KMS-11 (cell line): ENCODE results near the gene INHA.

Experiments used
- H2AFZ ChIP-seq: fragments of 200-600 bp; sonication (generic); 2 replicates; pipeline ENCODE4 v1.6.1; 2016; ENCODE audit warnings: antibody characterized with exemption, mixed run types, low read depth
- H3K27ac ChIP-seq: fragments of 200-600 bp; sonication (generic); 2 replicates; pipeline ENCODE4 v1.6.1; 2016; ENCODE audit warnings: mild to moderate bottlenecking, mixed run types
- H3K27me3 ChIP-seq: fragments of 200-600 bp; sonication (generic); 2 replicates; pipeline ENCODE4 v1.6.1; 2017; ENCODE audit warnings: mild to moderate bottlenecking, low read depth, mixed run types, moderate library complexity; ENCODE audit not compliant: insufficient read depth
- H3K36me3 ChIP-seq: fragments of 200-600 bp; sonication (generic); 2 replicates; pipeline ENCODE4 v1.6.1; 2017; ENCODE audit warnings: mild to moderate bottlenecking, mixed run types; ENCODE audit not compliant: insufficient read depth
- H3K4me1 ChIP-seq: fragments of 200-600 bp; sonication (generic); 2 replicates; pipeline ENCODE4 v1.6.1; 2016; ENCODE audit warnings: mild to moderate bottlenecking, low read depth, mixed run types; ENCODE audit not compliant: poor library complexity, severe bottlenecking
- H3K4me2 ChIP-seq: fragments of 200-600 bp; sonication (generic); 2 replicates; pipeline ENCODE4 v1.7.0; 2016; ENCODE audit warnings: mild to moderate bottlenecking, mixed run types
- H3K4me3 ChIP-seq: fragments of 200-600 bp; sonication (generic); IDR thresholded peaks from 2 replicates; pipeline ENCODE4 v1.6.1; 2017; ENCODE audit warnings: low read depth, low read length, mixed read lengths; ENCODE audit not compliant: insufficient read depth
- H3K79me2 ChIP-seq: fragments of 200-600 bp; sonication (generic); 2 replicates; pipeline ENCODE4 v1.6.1; 2016; ENCODE audit warnings: low read depth, mixed run types; ENCODE audit not compliant: insufficient read depth
- H3K9ac ChIP-seq: fragments of 200-600 bp; sonication (generic); 2 replicates; pipeline ENCODE4 v1.6.1; 2016; ENCODE audit warnings: mild to moderate bottlenecking, mixed run types
- H4K20me1 ChIP-seq: fragments of 200-600 bp; sonication (generic); 2 replicates; pipeline ENCODE4 v1.6.1; 2016; ENCODE audit warnings: mild to moderate bottlenecking, mixed run types; ENCODE audit not compliant: insufficient read depth
- CTCF ChIP-seq: fragments of 200-600 bp; sonication (generic); conservative IDR thresholded peaks from 2 replicates; pipeline ENCODE4 v1.6.1; 2017; ENCODE audit warnings: low read depth, mild to moderate bottlenecking, antibody characterized with exemption, low read length, moderate library complexity, mixed read lengths

INHA gene

GRCh38 chr2:219598308-219599078 is 26.4 kb downstream of the INHA start:
- H3K4me3 ChIP-seq = peak overlapping the region; percentile 81
- H3K9ac ChIP-seq = peak overlapping the region; percentile 21; the same call in 1 of the 2 replicates
- H3K4me2 ChIP-seq = peak overlapping the region; percentile 87
- no peaks in the 10 kb centered on the region for H3K36me3 ChIP-seq
- H3K4me1 ChIP-seq = peaks cover 11% of the 10 kb centered on the region
- H3K27me3 ChIP-seq = no peaks in the 10 kb centered on the region
- no peaks in the 10 kb centered on the region for H3K79me2 ChIP-seq
- H2AFZ ChIP-seq = peak overlapping the region; percentile 92
- no peak overlapping the region for H3K27ac ChIP-seq
- no peak for TF ChIP-seq CTCF
- no peaks in the 10 kb centered on the region for H4K20me1 ChIP-seq

- Histone ChIP-seq H3K27ac (no peak overlapping the region), H4K20me1 (no peaks in the 10 kb centered on the region), H2AFZ (no peak overlapping the region), H3K36me3 (no peaks in the 10 kb centered on the region), H3K9ac (no peak overlapping the region), H3K79me2 (no peaks in the 10 kb centered on the region), H3K4me1 (peaks cover 2% of the 10 kb centered on the region), H3K4me2 (no peak overlapping the region), H3K4me3 (no peak overlapping the region), H3K27me3 (no peaks in the 10 kb centered on the region)
- no peak for TF ChIP-seq CTCF
These were observed 31.7 kb downstream of the INHA start for GRCh38 chr2:219603771-219604170.

GRCh38 chr2:219605607-219605954 is 33.5 kb downstream of the INHA start:
- H3K4me1 ChIP-seq = no peaks in the 10 kb centered on the region
- TF ChIP-seq CTCF = no peak
- H3K4me2 ChIP-seq = no peak overlapping the region
- H3K27me3 ChIP-seq = no peaks in the 10 kb centered on the region
- no peaks in the 10 kb centered on the region for H3K79me2 ChIP-seq
- no peak overlapping the region for H3K9ac ChIP-seq
- H2AFZ ChIP-seq = no peak overlapping the region
- H3K36me3 ChIP-seq = no peaks in the 10 kb centered on the region
- no peaks in the 10 kb centered on the region for H4K20me1 ChIP-seq
- H3K4me3 ChIP-seq = no peak overlapping the region
- no peak overlapping the region for H3K27ac ChIP-seq

GRCh38 chr2:219607931-219608330 is 35.8 kb downstream of the INHA start:
- H3K27me3 ChIP-seq = no peaks in the 10 kb centered on the region
- H3K4me2 ChIP-seq = no peak overlapping the region
- H3K4me3 ChIP-seq = no peak overlapping the region
- no peak overlapping the region for H3K27ac ChIP-seq
- no peaks in the 10 kb centered on the region for H3K36me3 ChIP-seq
- no peaks in the 10 kb centered on the region for H3K79me2 ChIP-seq
- no peak overlapping the region for H3K9ac ChIP-seq
- H4K20me1 ChIP-seq = no peaks in the 10 kb centered on the region
- no peak for TF ChIP-seq CTCF
- no peak overlapping the region for H2AFZ ChIP-seq
- H3K4me1 ChIP-seq = no peaks in the 10 kb centered on the region
